SK-N-SH (cell line): ENCODE data around the gene MYD88. TPM values are rescaled to one million over a fixed set of nuclear protein-coding genes. Genes with fewer than 3 reads are reported as not detected.

Experiments
- CTCF ChIA-PET: fragments of 300-600, 350-600 bp; formaldehyde crosslinking; extraction: SDS; loops from one replicate; lab custom pipeline; 2021; lab: Yijun Ruan, JAX
- POLR2A ChIA-PET: fragments of 350-600 bp; sonication (Branson Sonifier 250); formaldehyde crosslinking; extraction: SDS; loops from one replicate; lab custom pipeline; 2020; ENCODE audit warnings: antibody characterized with exemption, inconsistent platforms; lab: Yijun Ruan, JAX
- DNase-seq: peaks from one replicate; pipeline ENCODE4 v3.0.0; 2012
- H2AFZ ChIP-seq: fragments of 200-600 bp; sonication (generic); 2 replicates; pipeline ENCODE4 v1.8.1; 2016; ENCODE audit warnings: antibody characterized with exemption, mild to moderate bottlenecking, low read depth
- H3F3A ChIP-seq: fragments of 200-600 bp; sonication (generic); replicated peaks from 2 replicates; pipeline ENCODE3; 2016; ENCODE audit warnings: antibody characterized with exemption, mild to moderate bottlenecking; ENCODE audit not compliant: insufficient read depth
- H3K27ac ChIP-seq, 2 experiments: fragments of 200-500 bp in 1 of 2; fragments of 200-600 bp in 1 of 2; sonication (Bioruptor generic) in 1 of 2; sonication (generic), shearing (Covaris generic) in 1 of 2; 2 replicates each; pipeline versions ENCODE4 v1.5.1 to v1.6.1; 2014 to 2016; ENCODE audit warnings: low read depth in 2 of 2, inconsistent platforms in 1 of 2, low read length in 1 of 2, mild to moderate bottlenecking in 1 of 2, mixed read lengths in 1 of 2
- H3K27me3 ChIP-seq: fragments of 200-600 bp; sonication (generic), shearing (Covaris generic); 2 replicates; pipeline ENCODE4 v1.6.1; 2016; ENCODE audit warnings: mixed run types; ENCODE audit not compliant: insufficient read depth
- H3K36me3 ChIP-seq, 2 experiments: fragments of 200-500 bp in 1 of 2; fragments of 200-600 bp in 1 of 2; sonication (Bioruptor generic) in 1 of 2; sonication (generic) in 1 of 2; replicated peaks in 1 of 2; 2 replicates each; pipeline versions ENCODE3 to v1.5.1; 2014 to 2016; ENCODE audit warnings: low read length in 1 of 2, mild to moderate bottlenecking in 1 of 2; ENCODE audit not compliant: insufficient read depth in 2 of 2, control insufficient read depth in 1 of 2
- H3K4me1 ChIP-seq, 2 experiments: fragments of 200-500 bp in 1 of 2; fragments of 200-600 bp in 1 of 2; sonication (Bioruptor generic) in 1 of 2; sonication (generic), shearing (Covaris generic) in 1 of 2; 2 replicates each; pipeline versions ENCODE4 v1.5.1 to v1.6.1; 2014 to 2016; ENCODE audit warnings: low read depth in 1 of 2, low read length in 1 of 2, mixed run types in 1 of 2; ENCODE audit not compliant: insufficient read depth in 2 of 2, control insufficient read depth in 1 of 2
- H3K4me2 ChIP-seq: fragments of 200-600 bp; sonication (generic), shearing (Covaris generic); 2 replicates; pipeline ENCODE4 v1.6.1; 2017; ENCODE audit warnings: mixed run types
- H3K4me3 ChIP-seq, 2 experiments: fragments of 200-500 bp in 1 of 2; fragments of 200-600 bp in 1 of 2; sonication (Bioruptor generic) in 1 of 2; sonication (generic), shearing (Covaris generic) in 1 of 2; 2 replicates each; pipeline versions ENCODE4 v1.5.1 to v1.8.1; 2014 to 2016; ENCODE audit warnings: low read depth in 2 of 2, inconsistent platforms in 1 of 2, low read length in 1 of 2, mild to moderate bottlenecking in 1 of 2, mixed read lengths in 1 of 2, moderate library complexity in 1 of 2
- H3K79me2 ChIP-seq: fragments of 200-600 bp; sonication (generic); 2 replicates; pipeline ENCODE4 v1.8.1; 2017; ENCODE audit warnings: mild to moderate bottlenecking; ENCODE audit not compliant: insufficient read depth
- H3K9ac ChIP-seq: fragments of 200-600 bp; sonication (generic); 2 replicates; pipeline ENCODE4 v1.6.1; 2017; ENCODE audit warnings: mixed run types
- H3K9me2 ChIP-seq: fragments of 200-600 bp; sonication (generic); 2 replicates; pipeline ENCODE4 v1.6.1; 2017; ENCODE audit warnings: mixed run types
- H3K9me3 ChIP-seq: fragments of 200-600 bp; sonication (generic); 2 replicates; pipeline ENCODE4 v1.6.1; 2017; ENCODE audit warnings: mixed run types, mild to moderate bottlenecking, moderate library complexity
- H4K20me1 ChIP-seq: fragments of 200-600 bp; sonication (generic); 2 replicates; pipeline ENCODE4 v1.6.1; 2017; ENCODE audit warnings: mild to moderate bottlenecking, mixed run types; ENCODE audit not compliant: insufficient read depth
- ELF1 ChIP-seq: IDR thresholded peaks from 2 replicates; pipeline ENCODE4 v1.4.0; 2012
- EP300 ChIP-seq, 2 experiments: IDR thresholded peaks; 2 replicates each; pipeline versions ENCODE4 v1.4.0 to v1.6.1; 2012; ENCODE audit warnings: borderline replicate concordance in 1 of 2, low read depth in 1 of 2, low read length in 1 of 2
- EZH2phosphoT487 ChIP-seq: fragments of 200-600 bp; sonication (generic); IDR thresholded peaks from 2 replicates; pipeline ENCODE4 v1.6.1; 2017; ENCODE audit warnings: low read depth, mixed run types, mild to moderate bottlenecking, antibody characterized with exemption, moderate library complexity, borderline replicate concordance
- FOXJ3 ChIP-seq: sonication (generic); formaldehyde crosslinking; IDR thresholded peaks from 2 replicates; pipeline ENCODE4 v1.5.1; 2020; ENCODE audit warnings: mild to moderate bottlenecking, missing genetic modification reagents
- GATA2 ChIP-seq: sonication (generic); formaldehyde crosslinking; IDR thresholded peaks from 2 replicates; pipeline ENCODE4 v1.5.0; 2020; ENCODE audit warnings: mild to moderate bottlenecking, missing genetic modification reagents
- MAX ChIP-seq: IDR thresholded peaks from 2 replicates; pipeline ENCODE4 v1.4.0; 2012; ENCODE audit warnings: low read depth
- MEF2A ChIP-seq: IDR thresholded peaks from 2 replicates; pipeline ENCODE4 v1.4.0; 2012; ENCODE audit warnings: low read depth, borderline replicate concordance
- MXI1 ChIP-seq: IDR thresholded peaks from 2 replicates; pipeline ENCODE4 v1.6.1; 2012; ENCODE audit warnings: mild to moderate bottlenecking, low read depth, low read length, improper control_type of control experiment
- NFIC ChIP-seq: IDR thresholded peaks from 2 replicates; pipeline ENCODE4 v1.4.0; 2012; ENCODE audit warnings: borderline replicate concordance
- PBX3 ChIP-seq: IDR thresholded peaks from 2 replicates; pipeline ENCODE4; 2012
- RAD21 ChIP-seq: IDR thresholded peaks from 2 replicates; pipeline ENCODE4 v1.6.1; 2012; ENCODE audit warnings: mild to moderate bottlenecking, low read length
- RCOR1 ChIP-seq: fragments of 150-350 bp; IDR thresholded peaks from 2 replicates; pipeline ENCODE4 v1.6.1; 2017; ENCODE audit warnings: antibody characterized with exemption, low read length
- SIN3A ChIP-seq: IDR thresholded peaks from 2 replicates; pipeline ENCODE4 v1.6.1; 2012; ENCODE audit warnings: low read depth, mild to moderate bottlenecking, low read length, moderate library complexity, borderline replicate concordance
- SMC3 ChIP-seq: IDR thresholded peaks from 2 replicates; pipeline ENCODE4 v1.6.1; 2012; ENCODE audit warnings: low read depth, low read length, improper control_type of control experiment
- TCF12 ChIP-seq: IDR thresholded peaks from 2 replicates; pipeline ENCODE4 v1.4.0; 2012
- WGBS: methylation state at CpG from one replicate; pipeline ENCODE4 v1.1.6; 2017; ENCODE audit warnings: low lambda C conversion rate; 5-methylcytosine and 5-hydroxymethylcytosine counted together
- polyA plus RNA-seq, 3 experiments: library from polyadenylated mRNA; depleted of rRNA; stranded (reverse); fragments of >200 nt; gene quantifications; 2 replicates each; pipeline ENCODE4 v1.2.3, GENCODE V29; 2012
- TF ChIP-seq, protein P1 (sequence below): fragments of 150-350 bp; IDR thresholded peaks from 2 replicates; pipeline ENCODE4 v1.6.1; 2017; ENCODE audit warnings: antibody characterized with exemption, low read length, low read depth, borderline replicate concordance
- TF ChIP-seq, protein P2 (sequence below): fragments of 200-600 bp; sonication (generic); IDR thresholded peaks from 2 replicates; pipeline ENCODE4 v1.6.1; 2017; ENCODE audit warnings: antibody characterized with exemption, mild to moderate bottlenecking, moderate library complexity

Gene MYD88
- polyA plus RNA-seq, 1 of the 3 experiments (the other 2 are of a cell fraction): 24.0 TPM

GRCh38 chr3:38163117-38163840 is 24.8 kb downstream of the MYD88 start:
- Histone ChIP-seq H2AFZ (no peak overlapping the region), H3F3A (peaks cover 22% of the 10 kb centered on the region), H3K9ac (no peak overlapping the region), H3K27me3 (no peaks in the 10 kb centered on the region), H3K4me2 (no peak overlapping the region), H3K9me2 (no peaks in the 10 kb centered on the region), H3K79me2 (peaks cover 29% of the 10 kb centered on the region), H3K4me3 (no peak overlapping the region), H4K20me1 (no peaks in the 10 kb centered on the region), H3K9me3 (no peaks in the 10 kb centered on the region), H3K27ac (no peak overlapping the region; a peak in 1 of 4 replicates), H3K36me3 (no peaks in the 10 kb centered on the region), H3K4me1 (peaks cover 0 to 13% of the 10 kb centered on the region in 2 experiments; a peak in 2 of 4 replicates)
- CTCF ChIA-PET: interaction anchor here (0.9 to 2.0 kb wide), 5 partner anchors 9 to 189 kb away, joined by 3 to 11 read pairs (median 3); no protein-coding TSS in a partner anchor
- no peak for DNase-seq
- POLR2A ChIA-PET: interaction anchor here (3.2 kb wide), 1 partner anchor 23 kb away, joined by 21 read pairs; no protein-coding TSS in a partner anchor
- 95% methylated on average over 12 of the region's 12 CpGs for WGBS
- TF ChIP-seq SIN3A: no peak
- no peak for TF ChIP-seq GATA2 (CRISPR knock-in tag)
- no peak for TF ChIP-seq SMC3
- TF ChIP-seq ELF1: no peak
- no peak for TF ChIP-seq NFIC
- TF ChIP-seq MEF2A: no peak
- TF ChIP-seq, protein P1, sequence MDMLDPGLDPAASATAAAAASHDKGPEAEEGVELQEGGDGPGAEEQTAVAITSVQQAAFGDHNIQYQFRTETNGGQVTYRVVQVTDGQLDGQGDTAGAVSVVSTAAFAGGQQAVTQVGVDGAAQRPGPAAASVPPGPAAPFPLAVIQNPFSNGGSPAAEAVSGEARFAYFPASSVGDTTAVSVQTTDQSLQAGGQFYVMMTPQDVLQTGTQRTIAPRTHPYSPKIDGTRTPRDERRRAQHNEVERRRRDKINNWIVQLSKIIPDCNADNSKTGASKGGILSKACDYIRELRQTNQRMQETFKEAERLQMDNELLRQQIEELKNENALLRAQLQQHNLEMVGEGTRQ: no peak
- no peak for TF ChIP-seq EZH2phosphoT487
- no peak for TF ChIP-seq RAD21
- no peak for TF ChIP-seq MAX
- TF ChIP-seq, protein P2, sequence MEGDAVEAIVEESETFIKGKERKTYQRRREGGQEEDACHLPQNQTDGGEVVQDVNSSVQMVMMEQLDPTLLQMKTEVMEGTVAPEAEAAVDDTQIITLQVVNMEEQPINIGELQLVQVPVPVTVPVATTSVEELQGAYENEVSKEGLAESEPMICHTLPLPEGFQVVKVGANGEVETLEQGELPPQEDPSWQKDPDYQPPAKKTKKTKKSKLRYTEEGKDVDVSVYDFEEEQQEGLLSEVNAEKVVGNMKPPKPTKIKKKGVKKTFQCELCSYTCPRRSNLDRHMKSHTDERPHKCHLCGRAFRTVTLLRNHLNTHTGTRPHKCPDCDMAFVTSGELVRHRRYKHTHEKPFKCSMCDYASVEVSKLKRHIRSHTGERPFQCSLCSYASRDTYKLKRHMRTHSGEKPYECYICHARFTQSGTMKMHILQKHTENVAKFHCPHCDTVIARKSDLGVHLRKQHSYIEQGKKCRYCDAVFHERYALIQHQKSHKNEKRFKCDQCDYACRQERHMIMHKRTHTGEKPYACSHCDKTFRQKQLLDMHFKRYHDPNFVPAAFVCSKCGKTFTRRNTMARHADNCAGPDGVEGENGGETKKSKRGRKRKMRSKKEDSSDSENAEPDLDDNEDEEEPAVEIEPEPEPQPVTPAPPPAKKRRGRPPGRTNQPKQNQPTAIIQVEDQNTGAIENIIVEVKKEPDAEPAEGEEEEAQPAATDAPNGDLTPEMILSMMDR: no peak
- TF ChIP-seq FOXJ3: no peak
- TF ChIP-seq PBX3: no peak
- TF ChIP-seq RCOR1: no peak
- TF ChIP-seq MXI1: no peak
- no peak for TF ChIP-seq EP300 (IDR thresholded peaks at IDR 0.05; ENCODE audit: borderline replicate concordance in 1 of 2, low read depth in 1 of 2, low read length in 1 of 2)
- TF ChIP-seq TCF12: no peak
